Measurements from ENCODE around the gene ZNF440.

GRCh38 chr19:11766597-11767591 is 47.2 kb upstream of the ZNF440 start, which contains the start of gene ZNF441:
- peak; percentile 92 for TF ChIP-seq POLR2AphosphoS5 (IDR thresholded peaks at IDR 0.05; ENCODE audit: low read depth, low read length)
- TF ChIP-seq CTCF (IDR thresholded peaks at IDR 0.05), result no peak
- TF ChIP-seq EZH2phosphoT487 (IDR thresholded peaks at IDR 0.05; ENCODE audit: borderline replicate concordance, low read depth), result no peak
- no peak for TF ChIP-seq FOXM1 (IDR thresholded peaks at IDR 0.05; ENCODE audit: low read depth)
- no peak for TF ChIP-seq EP300 (IDR thresholded peaks at IDR 0.05; ENCODE audit: borderline replicate concordance in 1 of 2, low read depth in 1 of 2, low read length in 1 of 2)
- TF ChIP-seq JUND (IDR thresholded peaks at IDR 0.05), result no peak
- TF ChIP-seq ELF1 (IDR thresholded peaks at IDR 0.05), result peak; percentile 43; the same call in 1 of the 2 replicates
- no peak for TF ChIP-seq NRF1 (IDR thresholded peaks at IDR 0.05; ENCODE audit: low read depth, low read length)
- TF ChIP-seq, protein P1, sequence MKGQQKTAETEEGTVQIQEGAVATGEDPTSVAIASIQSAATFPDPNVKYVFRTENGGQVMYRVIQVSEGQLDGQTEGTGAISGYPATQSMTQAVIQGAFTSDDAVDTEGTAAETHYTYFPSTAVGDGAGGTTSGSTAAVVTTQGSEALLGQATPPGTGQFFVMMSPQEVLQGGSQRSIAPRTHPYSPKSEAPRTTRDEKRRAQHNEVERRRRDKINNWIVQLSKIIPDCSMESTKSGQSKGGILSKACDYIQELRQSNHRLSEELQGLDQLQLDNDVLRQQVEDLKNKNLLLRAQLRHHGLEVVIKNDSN (IDR thresholded peaks at IDR 0.05; ENCODE audit: borderline replicate concordance, low read depth), result peak; percentile 5; the same call in 1 of the 2 replicates

Measured in SK-N-SH (cell line).